Neural cell (in vitro differentiated cells): ENCODE results near the gene NGEF. TPM values are rescaled to one million over a fixed set of nuclear protein-coding genes. Genes with fewer than 3 reads are reported as not detected.

Source experiments
- H2AFZ ChIP-seq: fragments of 200-600, 300-800 bp; sonication (generic), shearing (Covaris generic); 2 replicates; pipeline ENCODE4 v1.6.0; 2014; ENCODE audit warnings: low read depth, mild to moderate bottlenecking, antibody characterized with exemption, low read length, moderate library complexity
- H3F3A ChIP-seq: fragments of 200-600 bp; shearing (Covaris generic); 2 replicates; pipeline ENCODE4 v1.6.1; 2016; ENCODE audit warnings: mild to moderate bottlenecking, moderate library complexity, mixed read lengths, antibody characterized with exemption, low read length; ENCODE audit not compliant: insufficient read depth, poor library complexity, severe bottlenecking
- H3K27ac ChIP-seq: fragments of 200-600, 300-800 bp; sonication (generic), shearing (Covaris generic); 2 replicates; pipeline ENCODE4 v1.5.1; 2014; ENCODE audit warnings: mild to moderate bottlenecking, low read length, moderate library complexity
- H3K27me3 ChIP-seq: fragments of 300-800, 200-600 bp; sonication (generic), shearing (Covaris generic); 2 replicates; pipeline ENCODE4 v1.6.0; 2014; ENCODE audit warnings: mild to moderate bottlenecking, low read depth, low read length, moderate library complexity; ENCODE audit not compliant: insufficient read depth
- H3K36me3 ChIP-seq: fragments of 300-800, 200-600 bp; sonication (generic), shearing (Covaris generic); 2 replicates; pipeline ENCODE4 v1.5.1; 2014; ENCODE audit warnings: mild to moderate bottlenecking, antibody characterized with exemption, low read length, moderate library complexity; ENCODE audit not compliant: insufficient read depth
- H3K4me2 ChIP-seq: fragments of 300-800, 200-600 bp; sonication (generic), shearing (Covaris generic); 2 replicates; pipeline ENCODE4 v1.6.0; 2014; ENCODE audit warnings: mild to moderate bottlenecking, low read length
- H3K4me3 ChIP-seq: fragments of 300-800, 200-600 bp; sonication (generic), shearing (Covaris generic); 2 replicates; pipeline ENCODE4 v1.5.1; 2014; ENCODE audit warnings: mild to moderate bottlenecking, low read length, moderate library complexity
- H3K79me2 ChIP-seq: fragments of 200-600 bp; shearing (Covaris generic); replicated peaks from 2 replicates; pipeline ENCODE4 v1.6.0; 2014; ENCODE audit warnings: mild to moderate bottlenecking, low read length, moderate library complexity; ENCODE audit not compliant: insufficient read depth
- H3K9ac ChIP-seq: fragments of 300-800, 200-600 bp; sonication (generic), shearing (Covaris generic); 2 replicates; pipeline ENCODE4 v1.6.1; 2016; ENCODE audit warnings: mild to moderate bottlenecking, low read length, mixed read lengths
- H3K9me2 ChIP-seq: fragments of 200-600 bp; shearing (Covaris generic); 2 replicates; pipeline ENCODE4 v1.6.1; 2016; ENCODE audit warnings: mild to moderate bottlenecking, low read length, mixed read lengths; ENCODE audit not compliant: insufficient read depth
- H3K9me3 ChIP-seq: fragments of 200-600, 300-800 bp; sonication (generic), shearing (Covaris generic); 2 replicates; pipeline ENCODE4 v1.6.1; 2016; ENCODE audit warnings: mild to moderate bottlenecking, mixed run types, low read length, moderate library complexity, mixed read lengths
- H4K20me1 ChIP-seq: fragments of 200-600 bp; shearing (Covaris generic); 2 replicates; pipeline ENCODE4 v1.6.1; 2016; ENCODE audit warnings: mild to moderate bottlenecking, mixed run types; ENCODE audit not compliant: insufficient read depth
- EP300 ChIP-seq: fragments of 450-650 bp; conservative IDR thresholded peaks from 2 replicates; pipeline ENCODE4 v1.6.1; 2014; ENCODE audit warnings: antibody characterized with exemption, mild to moderate bottlenecking, moderate library complexity; ENCODE audit not compliant: poor library complexity, severe bottlenecking
- EZH2 ChIP-seq: fragments of 200-600, 300-800 bp; shearing (Covaris generic), sonication (generic); IDR thresholded peaks from 2 replicates; pipeline ENCODE4 v1.6.1; 2014; ENCODE audit warnings: antibody characterized with exemption, low read length, borderline replicate concordance, mild to moderate bottlenecking; ENCODE audit not compliant: insufficient read depth, poor library complexity, severe bottlenecking
- MXI1 ChIP-seq: fragments of 450-650 bp; conservative IDR thresholded peaks from 2 replicates; pipeline ENCODE4 v1.6.1; 2014; ENCODE audit warnings: antibody characterized with exemption, mild to moderate bottlenecking; ENCODE audit not compliant: poor library complexity, severe bottlenecking
- POLR2AphosphoS5 ChIP-seq: IDR thresholded peaks from 2 replicates; pipeline ENCODE4 v1.6.1; 2012
- RAD21 ChIP-seq: fragments of 450-650 bp; conservative IDR thresholded peaks from 2 replicates; pipeline ENCODE4 v1.6.1; 2014; ENCODE audit warnings: antibody characterized with exemption, mild to moderate bottlenecking, moderate library complexity
- SMC3 ChIP-seq: fragments of 450-650 bp; conservative IDR thresholded peaks from 2 replicates; pipeline ENCODE4 v1.6.1; 2014; ENCODE audit warnings: antibody characterized with exemption, mild to moderate bottlenecking, moderate library complexity; ENCODE audit not compliant: poor library complexity
- TAF1 ChIP-seq: IDR thresholded peaks from 2 replicates; pipeline ENCODE4 v1.6.1; 2012; ENCODE audit warnings: low read depth
- polyA plus RNA-seq: library from polyadenylated mRNA; depleted of rRNA; stranded (reverse); fragments of >200 nt; gene quantifications from 2 replicates; pipeline ENCODE4 v1.2.3, GENCODE V29; 2014
- TF ChIP-seq, protein P1 (sequence below): fragments of 450-650 bp; IDR thresholded peaks from 2 replicates; pipeline ENCODE4 v1.5.1; 2014; ENCODE audit warnings: antibody characterized with exemption, mild to moderate bottlenecking, moderate library complexity; ENCODE audit not compliant: poor library complexity, severe bottlenecking
- TF ChIP-seq, protein P2 (sequence below): IDR thresholded peaks from 2 replicates; pipeline ENCODE4 v1.6.1; 2012; ENCODE audit warnings: borderline replicate concordance

Gene NGEF
- polyA plus RNA-seq, 1 donor from 2014 or later: 5.2 TPM

DNA sequence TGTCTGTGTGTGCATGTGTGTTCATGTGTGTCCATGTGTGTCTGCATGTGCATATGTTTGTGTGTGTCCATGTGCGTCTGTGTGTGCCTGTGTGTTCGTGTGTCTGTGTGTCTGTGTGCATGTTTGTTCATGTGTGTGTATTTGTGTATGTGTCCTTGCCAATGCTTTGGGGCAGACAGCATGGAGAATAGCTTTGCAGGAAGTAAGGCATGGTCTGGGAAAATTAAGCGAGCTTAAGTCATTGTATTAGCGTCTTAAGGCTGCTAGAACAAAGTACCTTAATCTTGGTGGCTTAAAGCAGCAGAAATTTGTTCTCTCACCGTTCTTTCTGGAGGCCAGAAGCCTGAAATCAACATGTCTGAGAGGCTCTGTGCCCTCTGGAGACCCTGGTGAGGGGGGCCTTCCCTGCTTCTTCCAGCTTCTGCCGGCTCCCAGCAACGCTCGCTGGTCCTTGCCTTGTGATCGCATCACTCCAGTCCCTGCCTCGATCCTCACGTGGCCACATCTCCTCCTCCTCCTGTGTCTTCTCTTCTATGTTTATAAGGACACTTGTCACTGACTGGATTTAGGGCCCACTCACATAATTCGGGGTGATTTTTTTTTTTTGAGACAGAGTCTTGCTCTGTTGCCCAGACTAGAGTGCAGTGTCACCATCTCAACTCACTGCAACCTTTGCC lies 23.2 kb upstream of the NGEF start:
- Histone ChIP-seq H3K9me2 (no peaks in the 10 kb centered on the region), H3K4me3 (no peak overlapping the region), H3K27me3 (no peaks in the 10 kb centered on the region), H3F3A (no peaks in the 10 kb centered on the region), H3K36me3 (no peaks in the 10 kb centered on the region), H3K79me2 (no peaks in the 10 kb centered on the region), H2AFZ (no peak overlapping the region), H3K9me3 (no peaks in the 10 kb centered on the region), H4K20me1 (no peaks in the 10 kb centered on the region), H3K27ac (no peak overlapping the region), H3K9ac (no peak overlapping the region), H3K4me2 (no peak overlapping the region)
- TF ChIP-seq EZH2 (no peak), RAD21 (no peak), TAF1 (no peak), MXI1 (no peak), SMC3 (no peak), POLR2AphosphoS5 (no peak), EP300 (no peak)
- TF ChIP-seq, protein P1, sequence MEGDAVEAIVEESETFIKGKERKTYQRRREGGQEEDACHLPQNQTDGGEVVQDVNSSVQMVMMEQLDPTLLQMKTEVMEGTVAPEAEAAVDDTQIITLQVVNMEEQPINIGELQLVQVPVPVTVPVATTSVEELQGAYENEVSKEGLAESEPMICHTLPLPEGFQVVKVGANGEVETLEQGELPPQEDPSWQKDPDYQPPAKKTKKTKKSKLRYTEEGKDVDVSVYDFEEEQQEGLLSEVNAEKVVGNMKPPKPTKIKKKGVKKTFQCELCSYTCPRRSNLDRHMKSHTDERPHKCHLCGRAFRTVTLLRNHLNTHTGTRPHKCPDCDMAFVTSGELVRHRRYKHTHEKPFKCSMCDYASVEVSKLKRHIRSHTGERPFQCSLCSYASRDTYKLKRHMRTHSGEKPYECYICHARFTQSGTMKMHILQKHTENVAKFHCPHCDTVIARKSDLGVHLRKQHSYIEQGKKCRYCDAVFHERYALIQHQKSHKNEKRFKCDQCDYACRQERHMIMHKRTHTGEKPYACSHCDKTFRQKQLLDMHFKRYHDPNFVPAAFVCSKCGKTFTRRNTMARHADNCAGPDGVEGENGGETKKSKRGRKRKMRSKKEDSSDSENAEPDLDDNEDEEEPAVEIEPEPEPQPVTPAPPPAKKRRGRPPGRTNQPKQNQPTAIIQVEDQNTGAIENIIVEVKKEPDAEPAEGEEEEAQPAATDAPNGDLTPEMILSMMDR: no peak
- TF ChIP-seq, protein P2, sequence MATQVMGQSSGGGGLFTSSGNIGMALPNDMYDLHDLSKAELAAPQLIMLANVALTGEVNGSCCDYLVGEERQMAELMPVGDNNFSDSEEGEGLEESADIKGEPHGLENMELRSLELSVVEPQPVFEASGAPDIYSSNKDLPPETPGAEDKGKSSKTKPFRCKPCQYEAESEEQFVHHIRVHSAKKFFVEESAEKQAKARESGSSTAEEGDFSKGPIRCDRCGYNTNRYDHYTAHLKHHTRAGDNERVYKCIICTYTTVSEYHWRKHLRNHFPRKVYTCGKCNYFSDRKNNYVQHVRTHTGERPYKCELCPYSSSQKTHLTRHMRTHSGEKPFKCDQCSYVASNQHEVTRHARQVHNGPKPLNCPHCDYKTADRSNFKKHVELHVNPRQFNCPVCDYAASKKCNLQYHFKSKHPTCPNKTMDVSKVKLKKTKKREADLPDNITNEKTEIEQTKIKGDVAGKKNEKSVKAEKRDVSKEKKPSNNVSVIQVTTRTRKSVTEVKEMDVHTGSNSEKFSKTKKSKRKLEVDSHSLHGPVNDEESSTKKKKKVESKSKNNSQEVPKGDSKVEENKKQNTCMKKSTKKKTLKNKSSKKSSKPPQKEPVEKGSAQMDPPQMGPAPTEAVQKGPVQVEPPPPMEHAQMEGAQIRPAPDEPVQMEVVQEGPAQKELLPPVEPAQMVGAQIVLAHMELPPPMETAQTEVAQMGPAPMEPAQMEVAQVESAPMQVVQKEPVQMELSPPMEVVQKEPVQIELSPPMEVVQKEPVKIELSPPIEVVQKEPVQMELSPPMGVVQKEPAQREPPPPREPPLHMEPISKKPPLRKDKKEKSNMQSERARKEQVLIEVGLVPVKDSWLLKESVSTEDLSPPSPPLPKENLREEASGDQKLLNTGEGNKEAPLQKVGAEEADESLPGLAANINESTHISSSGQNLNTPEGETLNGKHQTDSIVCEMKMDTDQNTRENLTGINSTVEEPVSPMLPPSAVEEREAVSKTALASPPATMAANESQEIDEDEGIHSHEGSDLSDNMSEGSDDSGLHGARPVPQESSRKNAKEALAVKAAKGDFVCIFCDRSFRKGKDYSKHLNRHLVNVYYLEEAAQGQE: no peak

DNA sequence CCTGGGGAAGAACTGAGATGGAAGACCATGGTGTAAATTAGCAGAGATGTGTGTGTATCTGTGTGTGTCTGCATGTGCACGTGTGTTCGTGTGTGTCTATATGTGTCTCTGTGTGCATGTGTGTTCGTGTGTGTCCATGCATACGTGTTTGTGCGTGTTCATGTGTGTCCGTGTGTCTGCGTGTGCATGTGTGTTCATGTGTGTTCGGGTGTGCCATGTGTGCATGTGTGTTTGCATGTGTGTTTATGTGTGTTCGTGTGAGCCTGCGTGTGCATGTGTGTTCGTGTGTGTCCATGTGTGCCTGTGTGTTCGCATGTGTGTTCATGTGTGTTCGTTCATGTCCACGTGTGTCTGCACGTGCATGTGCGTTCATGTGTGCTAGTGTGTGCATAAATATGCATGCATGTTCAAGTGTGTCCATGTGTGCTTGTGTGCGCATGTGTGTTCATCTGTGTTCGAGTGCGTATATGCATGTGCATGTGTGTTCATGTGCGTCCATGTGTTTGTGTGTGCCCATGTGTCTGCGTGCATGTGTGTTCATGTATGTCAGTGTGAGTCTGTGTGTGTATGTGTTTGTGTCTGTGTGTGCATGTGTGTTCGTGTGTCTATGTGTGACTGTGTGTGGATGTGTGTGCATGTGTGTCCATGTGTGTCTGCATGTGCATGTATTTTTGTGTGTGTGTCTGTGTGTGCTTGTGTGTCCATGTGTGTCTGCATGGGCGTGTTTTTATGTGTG lies 22.5 kb upstream of the NGEF start:
- no peak for TF ChIP-seq TAF1
- TF ChIP-seq EZH2: no peak
- TF ChIP-seq POLR2AphosphoS5: no peak
- TF ChIP-seq SMC3: no peak
- TF ChIP-seq, protein P1: no peak
- TF ChIP-seq EP300: no peak
- TF ChIP-seq, protein P2: no peak
- TF ChIP-seq MXI1: no peak
- TF ChIP-seq RAD21: no peak
- Histone ChIP-seq H3K79me2 (no peaks in the 10 kb centered on the region), H3F3A (no peaks in the 10 kb centered on the region), H3K9me2 (no peaks in the 10 kb centered on the region), H3K36me3 (no peaks in the 10 kb centered on the region), H3K27me3 (no peaks in the 10 kb centered on the region), H2AFZ (no peak overlapping the region), H4K20me1 (no peaks in the 10 kb centered on the region), H3K9me3 (no peaks in the 10 kb centered on the region), H3K27ac (no peak overlapping the region), H3K9ac (no peak overlapping the region), H3K4me2 (no peak overlapping the region), H3K4me3 (no peak overlapping the region)
